Measurements from ENCODE around the gene SYNGAP1. TPM values are rescaled to one million over a fixed set of nuclear protein-coding genes. Genes with fewer than 3 reads are reported as not detected.

The SYNGAP1 gene
- total RNA-seq, 1 experiment from 2014 or later = 1.9 TPM

DNA sequence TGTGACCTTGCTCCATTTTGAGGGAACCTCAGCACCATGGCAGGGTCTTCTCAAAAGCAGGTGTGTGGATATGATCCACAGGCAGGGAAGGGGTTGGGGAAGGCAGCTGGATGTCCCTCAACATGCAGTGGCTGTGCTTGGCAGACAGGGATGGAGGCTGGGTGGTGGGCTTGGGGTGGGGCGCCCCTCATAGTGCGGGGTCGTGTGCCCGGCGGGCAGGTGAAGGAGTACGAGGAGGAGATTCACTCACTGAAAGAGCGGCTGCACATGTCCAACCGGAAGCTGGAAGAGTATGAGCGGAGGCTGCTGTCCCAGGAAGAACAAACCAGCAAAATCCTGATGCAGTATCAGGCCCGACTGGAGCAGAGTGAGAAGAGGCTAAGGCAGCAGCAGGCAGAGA, 26.5 kb downstream of the SYNGAP1 start:
- Histone ChIP-seq H3K27me3 (ENCODE audit: low read length) (no peaks in the 10 kb centered on the region), H3F3A (ENCODE audit: low read length, unreplicated experiment) (no peaks in the 10 kb centered on the region), H3K36me3 (ENCODE audit: low read depth, low read length) (no peaks in the 10 kb centered on the region), H3K4me3 (ENCODE audit: low read length) (no peak overlapping the region), H3K9me2 (replicated peaks; ENCODE audit: low read length) (no peaks in the 10 kb centered on the region), H3K4me1 (ENCODE audit: insufficient read depth, low read length) (no peaks in the 10 kb centered on the region), H3K9me3 (ENCODE audit: low read length) (no peaks in the 10 kb centered on the region), H3K9ac (ENCODE audit: low read length) (no peak overlapping the region), H3K4me2 (ENCODE audit: low read length) (no peak overlapping the region), H4K20me1 (ENCODE audit: low read length) (no peaks in the 10 kb centered on the region), H3K27ac (ENCODE audit: low read length) (no peak overlapping the region), H2AFZ (ENCODE audit: low read length) (no peak overlapping the region), H3K79me2 (ENCODE audit: low read length) (no peaks in the 10 kb centered on the region)
- ChIA-PET CTCF (no interaction called here), POLR2A (ENCODE audit: unreplicated experiment) (interaction anchor here (0.7 kb wide), 1 partner anchor 8 kb away, joined by 6 read pairs; the partner anchor contains the start of gene ZBTB9)
- DNase-seq (no peak), ATAC-seq (no peak)
- TF ChIP-seq, protein P1, sequence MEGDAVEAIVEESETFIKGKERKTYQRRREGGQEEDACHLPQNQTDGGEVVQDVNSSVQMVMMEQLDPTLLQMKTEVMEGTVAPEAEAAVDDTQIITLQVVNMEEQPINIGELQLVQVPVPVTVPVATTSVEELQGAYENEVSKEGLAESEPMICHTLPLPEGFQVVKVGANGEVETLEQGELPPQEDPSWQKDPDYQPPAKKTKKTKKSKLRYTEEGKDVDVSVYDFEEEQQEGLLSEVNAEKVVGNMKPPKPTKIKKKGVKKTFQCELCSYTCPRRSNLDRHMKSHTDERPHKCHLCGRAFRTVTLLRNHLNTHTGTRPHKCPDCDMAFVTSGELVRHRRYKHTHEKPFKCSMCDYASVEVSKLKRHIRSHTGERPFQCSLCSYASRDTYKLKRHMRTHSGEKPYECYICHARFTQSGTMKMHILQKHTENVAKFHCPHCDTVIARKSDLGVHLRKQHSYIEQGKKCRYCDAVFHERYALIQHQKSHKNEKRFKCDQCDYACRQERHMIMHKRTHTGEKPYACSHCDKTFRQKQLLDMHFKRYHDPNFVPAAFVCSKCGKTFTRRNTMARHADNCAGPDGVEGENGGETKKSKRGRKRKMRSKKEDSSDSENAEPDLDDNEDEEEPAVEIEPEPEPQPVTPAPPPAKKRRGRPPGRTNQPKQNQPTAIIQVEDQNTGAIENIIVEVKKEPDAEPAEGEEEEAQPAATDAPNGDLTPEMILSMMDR (conservative IDR thresholded peaks at IDR 0.05; ENCODE audit: low read depth, low read length) = no peak
- TF ChIP-seq EZH2phosphoT487 (IDR thresholded peaks at IDR 0.05; ENCODE audit: borderline replicate concordance, low read length) (no peak), EZH2 (IDR thresholded peaks at IDR 0.05; ENCODE audit: low read length, unreplicated experiment) (no peak)
- no TSS peak for BruUV-seq (replicated peaks)
- intact Hi-C loops (cut with micrococcal nuclease) = no loop called here

DNA sequence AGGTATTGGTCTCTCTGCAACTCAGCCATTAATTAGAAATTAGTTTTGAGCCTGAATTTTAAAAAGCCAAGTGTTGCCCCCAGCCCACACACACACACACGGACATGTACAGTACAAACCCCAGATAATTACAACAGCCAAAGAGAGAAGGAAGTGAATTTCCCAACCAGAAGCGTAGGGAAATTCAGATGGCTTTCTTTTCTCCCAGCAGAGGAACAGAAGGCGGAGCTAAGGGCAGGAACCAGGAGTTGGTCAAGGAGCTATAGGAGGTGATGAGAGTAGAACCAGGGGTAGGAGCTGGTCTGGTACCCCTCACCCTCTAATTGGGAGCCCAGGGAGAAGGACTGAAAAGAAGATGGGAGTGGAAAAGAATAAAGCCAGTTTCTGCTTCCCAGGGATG, 30.6 kb downstream of the SYNGAP1 start:
- POLR2A ChIA-PET (ENCODE audit: unreplicated experiment) = no interaction called here
- no TSS peak for BruUV-seq (replicated peaks)
- TF ChIP-seq EZH2 (IDR thresholded peaks at IDR 0.05; ENCODE audit: low read length, unreplicated experiment) = no peak
- TF ChIP-seq, protein P1 (conservative IDR thresholded peaks at IDR 0.05; ENCODE audit: low read depth, low read length) = no peak
- no peak for TF ChIP-seq EZH2phosphoT487 (IDR thresholded peaks at IDR 0.05; ENCODE audit: borderline replicate concordance, low read length)

DNA sequence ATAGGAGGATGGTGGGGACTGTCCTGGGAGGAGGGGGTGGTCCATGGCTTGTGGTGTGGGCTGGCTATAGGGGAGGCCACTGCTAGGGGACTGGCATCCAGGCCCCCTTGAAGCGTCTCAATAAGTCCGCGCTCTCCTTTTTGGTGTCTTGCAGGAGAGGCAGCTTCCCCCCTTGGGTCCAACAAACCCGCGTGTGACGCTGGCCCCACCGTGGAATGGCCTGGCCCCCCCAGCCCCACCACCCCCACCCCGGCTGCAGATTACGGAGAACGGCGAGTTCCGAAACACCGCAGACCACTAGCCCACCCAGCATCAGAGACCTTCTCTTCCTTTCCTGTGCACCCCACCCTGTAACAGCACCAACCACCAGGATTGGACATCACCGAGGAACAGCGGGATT, 31.7 kb downstream of the SYNGAP1 start:
- Histone ChIP-seq H2AFZ (ENCODE audit: low read length) (no peak overlapping the region), H3K27ac (ENCODE audit: low read length) (no peak overlapping the region), H3K9me2 (replicated peaks; ENCODE audit: low read length) (no peaks in the 10 kb centered on the region), H3K27me3 (ENCODE audit: low read length) (no peaks in the 10 kb centered on the region), H3K4me3 (ENCODE audit: low read length) (no peak overlapping the region), H3F3A (ENCODE audit: low read length, unreplicated experiment) (no peaks in the 10 kb centered on the region), H4K20me1 (ENCODE audit: low read length) (no peaks in the 10 kb centered on the region), H3K4me2 (ENCODE audit: low read length) (no peak overlapping the region), H3K4me1 (ENCODE audit: insufficient read depth, low read length) (peaks cover 13% of the 10 kb centered on the region), H3K79me2 (ENCODE audit: low read length) (peaks cover 29% of the 10 kb centered on the region), H3K9me3 (ENCODE audit: low read length) (no peaks in the 10 kb centered on the region), H3K36me3 (ENCODE audit: low read depth, low read length) (peaks cover 12% of the 10 kb centered on the region; the same call in 1 of the 2 replicates), H3K9ac (ENCODE audit: low read length) (no peak overlapping the region)
- ChIA-PET CTCF (no interaction called here), POLR2A (ENCODE audit: unreplicated experiment) (no interaction called here)
- no peak for TF ChIP-seq EZH2 (IDR thresholded peaks at IDR 0.05; ENCODE audit: low read length, unreplicated experiment)
- TF ChIP-seq, protein P1 (conservative IDR thresholded peaks at IDR 0.05; ENCODE audit: low read depth, low read length) = no peak
- no peak for TF ChIP-seq EZH2phosphoT487 (IDR thresholded peaks at IDR 0.05; ENCODE audit: borderline replicate concordance, low read length)
- BruUV-seq (replicated peaks) = no TSS peak
- DNase-seq = no peak
- ATAC-seq = no peak
- intact Hi-C loops (cut with micrococcal nuclease) = loop anchor here (10.0 kb wide), 1 partner anchor 103 kb away; no protein-coding TSS in a partner anchor

More for the DNA sequence above, 30.6 kb downstream of the SYNGAP1 start:
- Histone ChIP-seq H3K27ac (ENCODE audit: low read length) (no peak overlapping the region), H3K4me1 (ENCODE audit: insufficient read depth, low read length) (peaks cover 12% of the 10 kb centered on the region), H3K27me3 (ENCODE audit: low read length) (no peaks in the 10 kb centered on the region), H3K9me3 (ENCODE audit: low read length) (no peaks in the 10 kb centered on the region), H2AFZ (ENCODE audit: low read length) (no peak overlapping the region), H3F3A (ENCODE audit: low read length, unreplicated experiment) (no peaks in the 10 kb centered on the region), H3K9ac (ENCODE audit: low read length) (no peak overlapping the region), H3K9me2 (replicated peaks; ENCODE audit: low read length) (no peaks in the 10 kb centered on the region), H3K79me2 (ENCODE audit: low read length) (peaks cover 17% of the 10 kb centered on the region), H3K4me3 (ENCODE audit: low read length) (no peak overlapping the region), H3K36me3 (ENCODE audit: low read depth, low read length) (0 out of 2 replicates have a peak, but pooled peaks cover under 1% of the 10 kb centered on the region), H4K20me1 (ENCODE audit: low read length) (no peaks in the 10 kb centered on the region), H3K4me2 (ENCODE audit: low read length) (no peak overlapping the region)
- DNase-seq = no peak
- CTCF ChIA-PET = interaction anchor here (0.6 kb wide), 1 partner anchor 14 kb away, joined by 9 read pairs; no protein-coding TSS in a partner anchor
- intact Hi-C loops (cut with micrococcal nuclease) = loop anchor here (10.0 kb wide), 1 partner anchor 104 kb away; no protein-coding TSS in a partner anchor
- ATAC-seq = no peak
